Measurements from ENCODE around the gene AKIRIN2. TPM values are rescaled to one million over a fixed set of nuclear protein-coding genes. Genes with fewer than 3 reads are reported as not detected.
"Not testable (repeated sequence)": the region's sequence is repeated elsewhere in the genome, so short reads cannot be mapped to it uniquely, and the experiment has no call there.

The AKIRIN2 gene
- total and polyA plus RNA-seq, 9 donors, result 24.3 to 53.6 (median 43.3) TPM

DNA sequence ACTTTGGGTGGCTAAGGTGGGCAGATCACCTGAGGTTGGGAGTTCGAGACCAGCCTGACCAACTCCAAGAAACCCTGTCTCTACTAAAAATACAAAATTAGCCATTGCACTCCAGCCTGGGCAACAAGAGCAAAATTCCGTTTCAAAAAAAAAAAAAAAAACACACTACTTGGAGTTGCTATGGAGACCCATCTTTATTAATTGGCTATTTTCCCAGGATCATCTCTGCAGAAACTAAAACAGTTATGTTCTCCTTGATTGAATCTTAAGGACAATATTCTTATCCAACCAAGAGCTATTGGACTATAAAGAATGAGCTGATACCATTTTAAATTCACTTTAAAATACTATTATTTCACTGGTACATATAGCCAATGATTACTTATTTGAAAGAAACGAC is 14.7 kb downstream of the AKIRIN2 start:
- Histone ChIP-seq H3K4me1 (ENCODE audit: insufficient read depth) (peaks cover 12% of the 10 kb centered on the region), H3K9me3 (no peaks in the 10 kb centered on the region), H3K4me3 (no peak overlapping the region), H3K27ac (no peak overlapping the region), H3K36me3 (no peaks in the 10 kb centered on the region), H3K27me3 (no peaks in the 10 kb centered on the region)
- intact Hi-C loops (cut with DNase I), result no loop called here
- TF ChIP-seq EP300 (IDR thresholded peaks at IDR 0.05), result no peak
- DNase-seq, result no peak
- 39 to 46% (median 42%) methylated on average over 3 of the region's 3 CpGs for WGBS, 3 donors

DNA sequence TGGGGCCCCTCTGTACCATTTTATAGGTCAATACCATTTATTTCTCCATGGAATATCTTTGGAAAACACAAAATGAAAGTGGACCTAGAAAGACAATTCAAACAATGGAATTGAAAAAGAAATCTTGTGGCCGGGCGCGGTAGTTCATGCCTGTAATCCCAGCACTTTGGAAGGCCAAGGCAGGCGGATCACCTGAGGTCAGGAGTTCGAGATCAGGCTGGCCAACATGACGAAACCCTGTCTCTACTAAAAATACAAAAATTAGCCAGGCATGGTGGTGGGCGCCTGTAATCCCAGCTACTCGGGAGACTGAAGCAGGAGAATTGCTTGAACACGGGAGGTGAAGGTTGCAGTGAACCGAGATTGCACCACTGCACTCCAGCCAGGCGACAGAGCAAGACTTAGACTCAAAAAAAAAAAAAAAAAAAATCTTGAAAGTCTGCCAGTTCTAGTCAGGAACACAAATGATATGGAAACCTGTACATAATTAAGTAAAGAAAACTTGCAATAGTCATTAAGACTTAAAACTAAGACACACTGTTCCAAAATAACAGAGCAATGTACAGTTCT is 15.3 kb downstream of the AKIRIN2 start:
- H3K9me3 ChIP-seq; H3K36me3 ChIP-seq; H3K27me3 ChIP-seq; H3K27ac ChIP-seq; DNase-seq; H3K4me3 ChIP-seq; H3K4me1 ChIP-seq (ENCODE audit: insufficient read depth); intact Hi-C loops (cut with DNase I): not testable (repeated sequence)
- WGBS, 3 donors, result 73 to 79% (median 77%) methylated on average over 11 of the region's 11 CpGs

- no peaks in the 10 kb centered on the region for H3K36me3 ChIP-seq
- no peak overlapping the region for H3K4me3 ChIP-seq
- intact Hi-C loops (cut with DNase I), result no loop called here
- no peaks in the 10 kb centered on the region for H3K27me3 ChIP-seq
- no peaks in the 10 kb centered on the region for H3K9me3 ChIP-seq
- 93 to 96% (median 93%) methylated on average over 1 of the region's 1 CpG for WGBS, 3 donors
- H3K27ac ChIP-seq, result no peak overlapping the region
- H3K4me1 ChIP-seq (ENCODE audit: insufficient read depth), result peaks cover 4% of the 10 kb centered on the region
- DNase-seq, result no peak
- TF ChIP-seq EP300 (IDR thresholded peaks at IDR 0.05), result no peak
- no peak for TF ChIP-seq POLR2A (IDR thresholded peaks at IDR 0.05)
- TF ChIP-seq CTCF (IDR thresholded peaks at IDR 0.05), result no peak
These were observed 17.0 kb downstream of the AKIRIN2 start for GRCh38 chr6:87684895-87685654.

- H3K4me1 ChIP-seq (ENCODE audit: insufficient read depth), result peaks cover 4% of the 10 kb centered on the region
- DNase-seq, result no peak
- H3K27me3 ChIP-seq, result no peaks in the 10 kb centered on the region
- no peak overlapping the region for H3K27ac ChIP-seq
- no peaks in the 10 kb centered on the region for H3K9me3 ChIP-seq
- 81 to 90% (median 87%) methylated on average over 3 of the region's 3 CpGs for WGBS, 3 donors
- no peaks in the 10 kb centered on the region for H3K36me3 ChIP-seq
- H3K4me3 ChIP-seq, result no peak overlapping the region
- TF ChIP-seq POLR2A (IDR thresholded peaks at IDR 0.05) (no peak), EP300 (IDR thresholded peaks at IDR 0.05) (no peak)
- intact Hi-C loops (cut with DNase I), result no loop called here
These were observed 18.1 kb downstream of the AKIRIN2 start for GRCh38 chr6:87683890-87684289.

GRCh38 chr6:87682310-87682709 is 19.7 kb downstream of the AKIRIN2 start:
- Histone ChIP-seq H3K27ac (no peak overlapping the region), H3K36me3 (no peaks in the 10 kb centered on the region), H3K4me1 (ENCODE audit: insufficient read depth) (peaks cover 4% of the 10 kb centered on the region), H3K9me3 (no peaks in the 10 kb centered on the region), H3K27me3 (no peaks in the 10 kb centered on the region), H3K4me3 (no peak overlapping the region)
- intact Hi-C loops (cut with DNase I), result no loop called here
- DNase-seq, result no peak
- TF ChIP-seq POLR2A (IDR thresholded peaks at IDR 0.05), result no peak

DNA sequence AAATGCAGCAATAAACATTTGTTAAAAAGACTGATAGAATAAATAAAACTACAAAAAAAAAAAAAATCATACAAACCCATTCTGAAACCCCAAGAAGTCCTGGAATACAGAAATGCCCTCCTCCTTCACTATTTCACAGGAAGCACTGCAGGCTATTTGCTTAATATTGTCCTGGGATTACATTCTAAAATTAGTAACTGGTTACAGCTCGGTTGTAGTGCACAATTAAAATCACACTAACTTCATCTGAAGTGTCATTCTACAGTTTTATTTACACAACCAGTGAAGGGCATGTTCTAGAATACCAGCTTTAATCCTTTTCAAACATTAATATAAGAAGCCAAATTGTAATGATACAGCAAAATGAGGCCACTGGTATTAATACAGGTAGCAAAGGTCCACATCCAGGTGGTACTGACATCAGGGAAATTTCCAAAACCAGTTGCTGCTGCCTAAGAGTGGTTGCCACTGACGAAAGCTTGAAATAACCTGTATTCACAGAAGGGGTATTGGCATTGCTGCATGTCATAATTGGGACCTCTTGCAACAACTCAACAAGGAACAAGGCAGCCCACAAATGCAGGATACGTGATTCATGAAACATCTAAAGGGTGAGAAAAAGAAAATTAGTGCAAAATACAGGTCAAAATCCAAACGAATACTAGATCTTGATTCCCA is 26.9 kb downstream of the AKIRIN2 start:
- no peak for DNase-seq
- Histone ChIP-seq H3K27ac (no peak overlapping the region), H3K4me3 (no peak overlapping the region), H3K36me3 (no peaks in the 10 kb centered on the region), H3K27me3 (no peaks in the 10 kb centered on the region), H3K9me3 (no peaks in the 10 kb centered on the region), H3K4me1 (ENCODE audit: insufficient read depth) (no peaks in the 10 kb centered on the region)
- TF ChIP-seq EP300 (IDR thresholded peaks at IDR 0.05) (no peak), POLR2A (IDR thresholded peaks at IDR 0.05) (no peak), CTCF (IDR thresholded peaks at IDR 0.05) (no peak)
- intact Hi-C loops (cut with DNase I), result no loop called here
- WGBS, 3 donors, result 60 to 65% (median 62%) methylated on average over 4 of the region's 4 CpGs
